K562 (cell line): ENCODE results near the gene DCAF11. TPM values are rescaled to one million over a fixed set of nuclear protein-coding genes. Genes with fewer than 3 reads are reported as not detected.

ENCODE experiments used
- ATAC-seq: fragments of 200-7000 bp; cut with Tn5 transposase; 3 replicates; pipeline ENCODE4 v1.9.1; 2020; ENCODE audit warnings: moderate library complexity
- BruUV-seq: library from RNA; stranded (reverse); fragments of 400-500 nt; replicated peaks from 2 replicates; lab custom pipeline; 2021; lab: Mats Ljungman, UMichigan
- CTCF ChIA-PET: fragments of 300-600 bp; formaldehyde crosslinking; extraction: SDS; loops from one replicate; lab custom pipeline; 2021; ENCODE audit warnings: low intra/inter-chr PET ratio; lab: Yijun Ruan, JAX
- POLR2A ChIA-PET: fragments of 300-600, 350-650 bp; sonication (Branson Sonifier 250); formaldehyde crosslinking; extraction: SDS; loops from one replicate; lab custom pipeline; 2021; ENCODE audit warnings: antibody characterized with exemption, inconsistent platforms; lab: Yijun Ruan, JAX
- DNase-seq, 4 experiments: peaks; one replicate each; pipeline versions ENCODE4 v3.0.0 to v3.0.0-alpha.2; 2011 to 2018; ENCODE audit warnings: low spot score in 3 of 4, mixed read lengths in 3 of 4; ENCODE audit errors: extremely low read depth in 1 of 4
- FAIRE-seq: peaks from 2 replicates; lab custom pipeline; 2011; peaks lifted over from hg19 to GRCh38; lab: Jason Lieb, UNC
- H2AFZ ChIP-seq: 2 replicates; pipeline ENCODE4 v1.6.0; 2011; ENCODE audit warnings: low read depth, low read length, control low read depth, inconsistent platforms
- H3K27ac ChIP-seq: fragments of 200-600 bp; 3 replicates; pipeline ENCODE4 v1.8.0; 2011; ENCODE audit warnings: low read depth, mild to moderate bottlenecking, control low read depth, inconsistent platforms, low read length, moderate library complexity, mixed read lengths; ENCODE audit errors: extremely low read depth
- H3K27me3 ChIP-seq, 2 experiments: fragments of 300-600 bp in 1 of 2; 2 replicates in 1 of 2; 3 replicates in 1 of 2; pipeline versions ENCODE4 v1.6.0 to v1.8.0; 2011; ENCODE audit warnings: inconsistent platforms in 2 of 2, low read length in 2 of 2, mild to moderate bottlenecking in 1 of 2, mixed read lengths in 1 of 2, moderate library complexity in 1 of 2; ENCODE audit not compliant: control insufficient read depth in 2 of 2, insufficient read depth in 2 of 2
- H3K36me3 ChIP-seq: fragments of 300-600 bp; 3 replicates; pipeline ENCODE4 v1.8.0; 2011; ENCODE audit warnings: mild to moderate bottlenecking, low read length, inconsistent platforms; ENCODE audit not compliant: control insufficient read depth, insufficient read depth
- H3K4me1 ChIP-seq, 2 experiments: fragments of 200-600 bp in 1 of 2; replicated peaks in 1 of 2; 2 replicates in 1 of 2; 3 replicates in 1 of 2; pipeline versions ENCODE4 v1.5.1 to v1.8.0; 2011; ENCODE audit warnings: inconsistent platforms in 2 of 2, low read length in 2 of 2, mild to moderate bottlenecking in 1 of 2, mixed read lengths in 1 of 2, moderate library complexity in 1 of 2; ENCODE audit not compliant: control insufficient read depth in 2 of 2, insufficient read depth in 2 of 2
- H3K4me2 ChIP-seq: 2 replicates; pipeline ENCODE4 v1.6.1; 2011; ENCODE audit warnings: low read length, control low read depth, inconsistent platforms, mixed read lengths; ENCODE audit not compliant: insufficient read depth
- H3K4me3 ChIP-seq: fragments of 200-600 bp; sonication (generic), shearing (Covaris generic); 2 replicates; pipeline ENCODE4 v1.5.1; 2016; ENCODE audit warnings: control low read depth, inconsistent platforms
- H3K79me2 ChIP-seq: fragments of 200-600 bp; 3 replicates; pipeline ENCODE4 v1.8.0; 2011; ENCODE audit warnings: low read length, inconsistent platforms; ENCODE audit not compliant: control insufficient read depth, insufficient read depth
- H3K9ac ChIP-seq, 2 experiments: 2 replicates each; pipeline versions ENCODE4 v1.6.0 to v1.6.1; 2011; ENCODE audit warnings: low read depth in 2 of 2, low read length in 2 of 2, control low read depth in 1 of 2, inconsistent platforms in 1 of 2, mild to moderate bottlenecking in 1 of 2, mixed read lengths in 1 of 2; ENCODE audit not compliant: insufficient read depth in 1 of 2
- H3K9me1 ChIP-seq: one replicate; pipeline ENCODE4 v1.6.0; 2011; ENCODE audit warnings: inconsistent platforms, mild to moderate bottlenecking, low read length, moderate library complexity; ENCODE audit not compliant: control insufficient read depth, insufficient read depth
- H3K9me3 ChIP-seq: replicated peaks from 2 replicates; pipeline ENCODE4 v1.5.1; 2011; ENCODE audit warnings: low read depth, low read length, inconsistent platforms; ENCODE audit not compliant: control insufficient read depth, insufficient read depth
- H4K20me1 ChIP-seq: replicated peaks from 2 replicates; pipeline ENCODE4 v1.6.1; 2011; ENCODE audit warnings: low read length, inconsistent platforms, mixed read lengths; ENCODE audit not compliant: control insufficient read depth, insufficient read depth
- GTF2E2 ChIP-seq: fragments of 200-800 bp; sonication (Bioruptor generic); IDR thresholded peaks from 2 replicates; pipeline ENCODE4 v1.6.1; 2016; ENCODE audit warnings: missing genetic modification characterization, missing compliant biosample characterization
- ZNF518B ChIP-seq: fragments of 250-450 bp; sonication (Bioruptor Pico); IDR thresholded peaks from 2 replicates; pipeline ENCODE4 v1.5.0; 2021; ENCODE audit warnings: mild to moderate bottlenecking, moderate library complexity
- WGBS: fragments of 100-300 bp; shearing (Covaris generic); methylation state at CpG from one replicate; pipeline ENCODE4 v1.1.6; 2016; ENCODE audit warnings: low coverage, mixed read lengths; ENCODE audit not compliant: insufficient coverage; ENCODE audit errors: missing lambda C conversion rate; 5-methylcytosine and 5-hydroxymethylcytosine counted together
- in situ Hi-C: fragments of 300-500 bp; cut with MboI; formaldehyde crosslinking; loops from 4 replicates; pipeline ENCODE4 v1.15.0; 2018; ENCODE audit warnings: inconsistent platforms, mixed read lengths
- intact Hi-C: fragments of 100-400 bp; cut with micrococcal nuclease; formaldehyde crosslinking; loops from 2 replicates; pipeline ENCODE4 v1.14.2; 2022
- polyA plus RNA-seq, 8 experiments: library from polyadenylated mRNA; depleted of rRNA in 4 of 8; stranded (reverse) in 5 of 8; unstranded in 3 of 8; fragments of >200 nt; fragmentation: Nextera tagmentation in 2 of 8; fragmentation: Illumina TruSeq in 1 of 8; extraction: Ambion mirVana in 2 of 8; extraction: Trizol in 1 of 8; gene quantifications; 2 replicates each; pipeline versions ENCODE4 v1.2.1 to v1.2.3, GENCODE V29; 2011 to 2014; ENCODE audit warnings: inconsistent platforms in 1 of 8, missing spikeins in 1 of 8
- total RNA-seq, 7 experiments: library from RNA; depleted of rRNA in 6 of 7; stranded (reverse); fragments of >200 nt in 6 of 7; fragmentation: Illumina TruSeq in 2 of 7; extraction: Trizol in 2 of 7; gene quantifications; 2 replicates each; pipeline versions ENCODE4 v1.2.1 to v1.2.3, GENCODE V29; 2011 to 2021; ENCODE audit warnings: low replicate concordance in 1 of 7

Gene DCAF11
- total and polyA plus RNA-seq, 9 of the 15 experiments (the other 6 are each of a cell fraction or from before 2014, with no cell fraction given): 8.5 to 46.2 (median 36.4) TPM

DNA sequence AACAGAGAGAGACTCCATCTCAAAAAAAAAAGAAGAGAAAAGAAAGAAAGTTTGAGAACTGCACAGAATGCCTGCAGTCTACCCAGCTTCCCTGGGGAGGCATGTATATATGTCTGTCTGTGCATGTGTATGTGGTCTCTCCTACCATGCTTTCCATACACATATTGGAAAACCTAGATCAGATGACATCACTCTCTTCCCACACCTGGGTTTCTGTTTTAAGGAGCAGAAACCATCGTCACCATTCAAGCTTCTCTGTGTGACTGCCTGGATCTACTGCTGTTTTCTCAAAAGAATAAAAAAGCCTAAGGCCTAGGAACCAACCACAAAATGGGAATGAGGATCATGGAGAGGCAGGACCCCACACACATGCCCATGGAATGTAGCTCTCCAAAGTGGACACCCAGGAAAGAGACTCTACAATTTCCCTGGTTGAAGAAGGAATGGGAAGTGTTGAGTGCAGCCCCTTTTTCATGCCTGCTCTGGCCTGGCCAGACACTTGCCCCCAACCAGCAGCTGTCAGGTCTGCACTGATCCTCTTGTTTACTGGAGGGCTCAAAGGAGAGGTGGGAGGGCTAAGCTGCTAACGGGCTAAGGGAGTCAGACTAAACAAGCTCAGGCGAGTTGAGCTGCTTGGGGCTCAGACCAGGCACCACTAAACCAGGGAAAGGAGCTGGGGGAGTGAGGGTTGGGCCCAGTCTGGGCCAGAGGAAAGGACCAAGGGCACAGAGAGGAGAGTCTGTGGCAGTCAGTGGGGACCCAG lies 28.2 kb upstream of the DCAF11 start:
- Histone ChIP-seq H3K9ac (peak overlapping the region in 1 of 2 experiments; percentile 52; a peak in 1 of 4 replicates), H3K79me2 (no peaks in the 10 kb centered on the region), H3K36me3 (no peaks in the 10 kb centered on the region), H3K9me3 (no peaks in the 10 kb centered on the region), H3K4me2 (no peak overlapping the region), H4K20me1 (no peaks in the 10 kb centered on the region), H3K9me1 (no peaks in the 10 kb centered on the region), H3K4me1 (peaks cover 10 to 15% of the 10 kb centered on the region in 2 experiments), H2AFZ (no peak overlapping the region), H3K4me3 (no peak overlapping the region), H3K27ac (no peak overlapping the region), H3K27me3 (no peaks in the 10 kb centered on the region)
- ChIA-PET CTCF (interaction anchor here (0.7 kb wide), 1 partner anchor 26 kb away, joined by 3 read pairs; no protein-coding TSS in a partner anchor), POLR2A (no interaction called here)
- no TSS peak for BruUV-seq
- ATAC-seq (no peak), DNase-seq (no peak), FAIRE-seq (no peak)
- no peak for TF ChIP-seq GTF2E2 (tag)
- no peak for TF ChIP-seq ZNF518B
- 33% methylated on average over 2 of the region's 3 CpGs for WGBS
- intact Hi-C loops: no loop called here
- in situ Hi-C loops: loop anchor here (5.0 kb wide), 1 partner anchor 74 kb away; no protein-coding TSS in a partner anchor
